ENCODE results near the gene FOXN1. TPM values are rescaled to one million over a fixed set of nuclear protein-coding genes. Genes with fewer than 3 reads are reported as not detected.
A peak's percentile ranks its signal among the peaks of the same experiment; 100 is the strongest.

The FOXN1 gene
- polyA plus RNA-seq, 4 donors = 0.16 TPM; not detected in 3

- Histone ChIP-seq H3K4me3 (ENCODE audit: low read depth in 1 of 3, low read length in 3 of 3) (no peak overlapping the region), H3K27ac (ENCODE audit: low read depth in 1 of 3, low read length in 2 of 3) (no peak overlapping the region), H3K9me3 (ENCODE audit: control insufficient read depth in 2 of 2, insufficient read depth in 1 of 2, low read depth in 1 of 2, low read length in 1 of 2) (no peaks in the 10 kb centered on the region), H3K27me3 (ENCODE audit: control insufficient read depth in 3 of 3, insufficient read depth in 3 of 3, low read length in 3 of 3) (no peaks in the 10 kb centered on the region), H3K4me1 (ENCODE audit: control insufficient read depth in 3 of 3, insufficient read depth in 2 of 3, low read depth in 1 of 3, low read length in 2 of 3) (peaks cover 0 to 4% (median 0%) of the 10 kb centered on the region in 3 donors), H3K36me3 (ENCODE audit: control insufficient read depth in 3 of 3, insufficient read depth in 2 of 3, low read depth in 1 of 3, low read length in 3 of 3) (peaks cover 0 to 34% (median 3%) of the 10 kb centered on the region in 3 donors)
- 94 to 97% (median 96%) methylated on average over 8 of the region's 8 CpGs for WGBS, 3 donors
- FAIRE-seq (no peak), DNase-seq (no peak)
Observed at GRCh38 chr17:28578246-28579195, 72.4 kb downstream of the FOXN1 start.

- 76 to 89% (median 77%) methylated on average over 4 of the region's 4 CpGs for WGBS, 3 donors
- no peak overlapping the region for H3K4me3 ChIP-seq (ENCODE audit: low read depth in 1 of 3, low read length in 3 of 3)
- FAIRE-seq = no peak
- no peaks in the 10 kb centered on the region for H3K27me3 ChIP-seq (ENCODE audit: control insufficient read depth in 3 of 3, insufficient read depth in 3 of 3, low read length in 3 of 3)
- H3K9me3 ChIP-seq (ENCODE audit: control insufficient read depth in 2 of 2, insufficient read depth in 1 of 2, low read depth in 1 of 2, low read length in 1 of 2) = no peaks in the 10 kb centered on the region
- H3K36me3 ChIP-seq (ENCODE audit: control insufficient read depth in 3 of 3, insufficient read depth in 2 of 3, low read depth in 1 of 3, low read length in 3 of 3) = peaks cover 3 to 41% (median 5%) of the 10 kb centered on the region in 3 donors
- no peak for DNase-seq
- H3K4me1 ChIP-seq (ENCODE audit: control insufficient read depth in 3 of 3, insufficient read depth in 2 of 3, low read depth in 1 of 3, low read length in 2 of 3) = peaks cover 0 to 4% (median 0%) of the 10 kb centered on the region in 3 donors
- H3K27ac ChIP-seq (ENCODE audit: low read depth in 1 of 3, low read length in 2 of 3) = no peak overlapping the region
Observed at GRCh38 chr17:28579526-28579925, 73.4 kb downstream of the FOXN1 start.

DNA sequence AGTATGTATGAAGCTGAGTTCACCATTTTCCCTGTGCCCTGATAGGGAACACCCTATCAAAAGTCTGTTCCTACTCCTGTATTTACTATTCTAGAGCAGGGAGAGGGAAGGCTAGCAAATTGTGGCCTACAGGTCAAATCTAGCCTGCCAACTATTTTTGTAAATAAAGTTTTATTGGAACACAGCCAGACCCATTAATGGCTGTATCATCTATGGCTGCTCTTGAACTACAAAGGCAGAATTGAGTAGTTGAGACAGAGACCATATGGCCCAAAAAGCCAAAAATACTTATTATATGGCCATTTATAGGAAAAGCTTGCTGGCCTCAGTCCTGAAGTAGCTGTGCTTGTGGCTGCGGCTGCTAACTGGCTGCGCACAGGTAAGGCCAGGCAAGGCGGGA is 74.8 kb downstream of the FOXN1 start:
- Histone ChIP-seq H3K4me3 (ENCODE audit: low read depth in 1 of 3, low read length in 3 of 3) (no peak overlapping the region), H3K9me3 (ENCODE audit: control insufficient read depth in 2 of 2, insufficient read depth in 1 of 2, low read depth in 1 of 2, low read length in 1 of 2) (no peaks in the 10 kb centered on the region), H3K27ac (ENCODE audit: low read depth in 1 of 3, low read length in 2 of 3) (no peak overlapping the region), H3K36me3 (ENCODE audit: control insufficient read depth in 3 of 3, insufficient read depth in 2 of 3, low read depth in 1 of 3, low read length in 3 of 3) (peaks cover 8 to 54% (median 8%) of the 10 kb centered on the region in 3 donors), H3K4me1 (ENCODE audit: control insufficient read depth in 3 of 3, insufficient read depth in 2 of 3, low read depth in 1 of 3, low read length in 2 of 3) (peaks cover 0 to 12% (median 0%) of the 10 kb centered on the region in 3 donors), H3K27me3 (ENCODE audit: control insufficient read depth in 3 of 3, insufficient read depth in 3 of 3, low read length in 3 of 3) (no peaks in the 10 kb centered on the region)
- FAIRE-seq (no peak), DNase-seq (no peak)
- 97 to 100% (median 98%) methylated on average over 3 of the region's 3 CpGs for WGBS, 3 donors

DNA sequence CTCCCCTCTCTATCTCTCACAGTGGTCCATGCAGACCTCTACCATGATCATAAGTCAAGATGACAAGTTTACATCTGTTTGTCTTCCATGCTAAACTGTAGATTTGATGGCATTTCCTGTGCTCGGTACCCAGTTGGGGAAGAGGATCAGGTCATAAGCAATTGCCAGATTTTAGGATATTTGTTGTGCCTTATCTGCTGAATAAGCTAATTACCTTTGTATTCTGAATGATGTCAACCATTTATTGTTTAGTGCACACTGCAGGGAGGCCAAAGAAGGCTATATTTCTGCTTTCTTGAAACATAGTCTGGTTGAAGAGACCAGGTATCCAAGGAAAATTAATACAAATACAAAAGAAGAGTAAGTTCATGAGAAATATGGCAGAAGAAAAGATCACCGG is 76.4 kb downstream of the FOXN1 start:
- H3K36me3 ChIP-seq (ENCODE audit: control insufficient read depth in 3 of 3, insufficient read depth in 2 of 3, low read depth in 1 of 3, low read length in 3 of 3) = peaks cover 8 to 66% (median 9%) of the 10 kb centered on the region in 3 donors
- no peak overlapping the region for H3K4me3 ChIP-seq (ENCODE audit: low read depth in 1 of 3, low read length in 3 of 3)
- H3K9me3 ChIP-seq (ENCODE audit: control insufficient read depth in 2 of 2, insufficient read depth in 1 of 2, low read depth in 1 of 2, low read length in 1 of 2) = no peaks in the 10 kb centered on the region
- peaks cover 0 to 8% (median 0%) of the 10 kb centered on the region in 3 donors for H3K4me1 ChIP-seq (ENCODE audit: control insufficient read depth in 3 of 3, insufficient read depth in 2 of 3, low read depth in 1 of 3, low read length in 2 of 3)
- H3K27me3 ChIP-seq (ENCODE audit: control insufficient read depth in 3 of 3, insufficient read depth in 3 of 3, low read length in 3 of 3) = no peaks in the 10 kb centered on the region
- no peak overlapping the region for H3K27ac ChIP-seq (ENCODE audit: low read depth in 1 of 3, low read length in 2 of 3)
- FAIRE-seq (no peak), DNase-seq (no peak)
- 95 to 100% (median 99%) methylated on average over 2 of the region's 2 CpGs for WGBS, 3 donors

DNA sequence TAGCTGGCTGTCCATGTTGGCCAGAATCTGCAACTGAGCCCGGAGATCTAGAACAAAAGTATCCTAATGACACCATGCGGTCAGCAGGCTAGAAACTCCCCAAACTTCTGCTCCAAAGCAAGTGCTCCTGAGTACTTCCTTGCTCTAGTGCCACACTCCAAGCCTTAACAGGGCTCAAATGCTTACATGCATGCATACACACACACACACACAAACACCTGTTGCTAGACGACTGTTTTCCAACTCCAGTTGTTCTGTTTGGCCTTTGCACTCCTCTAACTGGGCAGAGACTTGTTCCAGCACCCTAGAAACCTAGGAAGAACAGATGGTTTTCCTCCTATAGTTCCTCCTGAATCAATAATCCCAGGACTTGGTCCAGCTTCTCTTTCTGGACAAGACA is 78.3 kb downstream of the FOXN1 start:
- H3K36me3 ChIP-seq (ENCODE audit: control insufficient read depth in 3 of 3, insufficient read depth in 2 of 3, low read depth in 1 of 3, low read length in 3 of 3) = peaks cover 8 to 55% (median 9%) of the 10 kb centered on the region in 3 donors
- H3K4me1 ChIP-seq (ENCODE audit: control insufficient read depth in 3 of 3, insufficient read depth in 2 of 3, low read depth in 1 of 3, low read length in 2 of 3) = peaks cover 0 to 8% (median 0%) of the 10 kb centered on the region in 3 donors
- H3K27me3 ChIP-seq (ENCODE audit: control insufficient read depth in 3 of 3, insufficient read depth in 3 of 3, low read length in 3 of 3) = no peaks in the 10 kb centered on the region
- 68 to 86% (median 71%) methylated on average over 3 of the region's 3 CpGs for WGBS, 3 donors
- no peak overlapping the region for H3K27ac ChIP-seq (ENCODE audit: low read depth in 1 of 3, low read length in 2 of 3)
- H3K4me3 ChIP-seq (ENCODE audit: low read depth in 1 of 3, low read length in 3 of 3) = no peak overlapping the region
- FAIRE-seq (no peak), DNase-seq (no peak)
- no peaks in the 10 kb centered on the region for H3K9me3 ChIP-seq (ENCODE audit: control insufficient read depth in 2 of 2, insufficient read depth in 1 of 2, low read depth in 1 of 2, low read length in 1 of 2)

DNA sequence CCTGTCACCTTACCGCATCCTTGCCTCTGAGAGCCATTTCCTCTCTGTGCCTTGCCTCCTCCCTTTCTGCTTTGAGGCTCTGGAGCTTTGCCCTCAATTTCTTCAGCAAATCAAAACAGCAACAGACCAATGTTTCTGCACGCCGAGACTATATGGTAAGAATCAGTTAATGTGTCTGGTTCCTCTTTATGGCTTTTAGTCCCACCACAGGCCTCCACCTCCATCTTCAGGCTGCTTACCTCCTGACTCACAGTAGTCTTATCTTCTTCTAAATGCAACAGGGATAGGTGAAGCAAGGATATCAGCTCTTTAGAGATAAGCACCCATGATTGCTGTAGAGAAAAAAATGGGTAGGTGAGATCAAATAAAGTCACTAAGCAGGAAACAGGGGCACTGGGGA is 79.7 kb downstream of the FOXN1 start:
- 92 to 97% (median 93%) methylated on average over 3 of the region's 3 CpGs for WGBS, 3 donors
- H3K36me3 ChIP-seq (ENCODE audit: control insufficient read depth in 3 of 3, insufficient read depth in 2 of 3, low read depth in 1 of 3, low read length in 3 of 3) = peaks cover 8 to 58% (median 9%) of the 10 kb centered on the region in 3 donors

More for the DNA sequence above, 79.7 kb downstream of the FOXN1 start:
- H3K4me1 ChIP-seq (ENCODE audit: control insufficient read depth in 3 of 3, insufficient read depth in 2 of 3, low read depth in 1 of 3, low read length in 2 of 3) = peaks cover 0 to 8% (median 0%) of the 10 kb centered on the region in 3 donors
- no peaks in the 10 kb centered on the region for H3K27me3 ChIP-seq (ENCODE audit: control insufficient read depth in 3 of 3, insufficient read depth in 3 of 3, low read length in 3 of 3)
- H3K27ac ChIP-seq (ENCODE audit: low read depth in 1 of 3, low read length in 2 of 3) = no peak overlapping the region
- H3K9me3 ChIP-seq (ENCODE audit: control insufficient read depth in 2 of 2, insufficient read depth in 1 of 2, low read depth in 1 of 2, low read length in 1 of 2) = no peaks in the 10 kb centered on the region
- no peak for FAIRE-seq
- H3K4me3 ChIP-seq (ENCODE audit: low read depth in 1 of 3, low read length in 3 of 3) = no peak overlapping the region
- DNase-seq = peak in 1 of 2 donors; percentile 34

Other genes with a start within 250 kb of the FOXN1 start
- gene TMEM97, start 187.1 kb upstream of the FOXN1 start, polyA plus RNA-seq = 10 to 100 TPM in 2 of 4 donors, 1 to 10 TPM in 2; 1.8 to 33.1 (median 16.7) TPM
- gene IFT20, start 170.9 kb upstream of the FOXN1 start, polyA plus RNA-seq = 100 to 1,000 TPM in 2 of 4 donors, 10 to 100 TPM in 2; 39.3 to 135 (median 78.6) TPM
- 10 to 100 TPM; 16.1 to 30.6 (median 17.5) TPM for gene TNFAIP1, start 170.6 kb upstream of the FOXN1 start, polyA plus RNA-seq
- 10 to 100 TPM; 61.5 to 73.2 (median 68.7) TPM for gene POLDIP2, start 148.8 kb upstream of the FOXN1 start, polyA plus RNA-seq
- not detected for gene SEBOX, start 141.1 kb upstream of the FOXN1 start, polyA plus RNA-seq
- gene VTN, start 136.0 kb upstream of the FOXN1 start, polyA plus RNA-seq = 10 to 100 TPM in 1 of 4 donors, 1 to 10 TPM in 3; 1.3 to 20.9 (median 2.2) TPM
- 10 to 100 TPM in 3 of 4 donors, 1 to 10 TPM in 1; 8.9 to 19.0 (median 10.9) TPM for gene SARM1, start 134.7 kb upstream of the FOXN1 start, polyA plus RNA-seq
- 100 to 1,000 TPM in 1 of 4 donors, 10 to 100 TPM in 3; 11.0 to 147 (median 60.8) TPM for gene SLC46A1, start 100.1 kb upstream of the FOXN1 start, polyA plus RNA-seq
- 100 to 1,000 TPM in 3 of 4 donors, 10 to 100 TPM in 1; 40.5 to 320 (median 211) TPM for gene SLC13A2, start 32.7 kb upstream of the FOXN1 start, polyA plus RNA-seq
- 10 to 100 TPM; 14.6 to 57.0 (median 29.9) TPM for gene UNC119, start 46.3 kb downstream of the FOXN1 start, polyA plus RNA-seq
- gene PIGS, start 65.2 kb downstream of the FOXN1 start, polyA plus RNA-seq = 100 to 1,000 TPM in 1 of 4 donors, 10 to 100 TPM in 3; 24.8 to 131 (median 39.8) TPM
- 10 to 100 TPM; 27.6 to 85.0 (median 42.9) TPM for gene ALDOC, start 70.5 kb downstream of the FOXN1 start, polyA plus RNA-seq
- gene SPAG5, start 92.7 kb downstream of the FOXN1 start, polyA plus RNA-seq = 10 to 100 TPM; 20.3 to 39.3 (median 35.4) TPM
- 10 to 100 TPM in 1 of 4 donors, 1 to 10 TPM in 1, under 1 TPM in 2; 0.22 to 13.0 (median 1.9) TPM for gene RSKR, start 107.8 kb downstream of the FOXN1 start, polyA plus RNA-seq
- 10 to 100 TPM; 15.7 to 58.5 (median 30.5) TPM for gene BLTP2, start 138.8 kb downstream of the FOXN1 start, polyA plus RNA-seq
- gene SDF2, start 155.6 kb downstream of the FOXN1 start, polyA plus RNA-seq = 10 to 100 TPM; 45.4 to 61.8 (median 49.6) TPM
- gene SUPT6H, start 155.9 kb downstream of the FOXN1 start, polyA plus RNA-seq = 10 to 100 TPM; 26.4 to 69.7 (median 29.0) TPM
- 1 to 10 TPM; 2.3 to 5.4 (median 4.4) TPM for gene PROCA1, start 205.5 kb downstream of the FOXN1 start, polyA plus RNA-seq
- 10 to 100 TPM in 3 of 4 donors, 1 to 10 TPM in 1; 4.2 to 76.4 (median 32.2) TPM for gene RAB34, start 211.5 kb downstream of the FOXN1 start, polyA plus RNA-seq
- 1,000 to 10,000 TPM in 3 of 4 donors, 100 to 1,000 TPM in 1; 783 to 1,912 (median 1,526) TPM for gene RPL23A, start 213.6 kb downstream of the FOXN1 start, polyA plus RNA-seq
- 10 to 100 TPM; 10.7 to 21.3 (median 11.6) TPM for gene TLCD1, start 219.9 kb downstream of the FOXN1 start, polyA plus RNA-seq
- 1 to 10 TPM; 3.5 to 5.7 (median 3.6) TPM for gene NEK8, start 222.4 kb downstream of the FOXN1 start, polyA plus RNA-seq
- 100 to 1,000 TPM in 2 of 4 donors, 10 to 100 TPM in 2; 58.8 to 203 (median 128) TPM for gene TRAF4, start 237.7 kb downstream of the FOXN1 start, polyA plus RNA-seq

Data from small intestine (tissue), 7 donors.